Right lobe of liver (tissue), 4 donors: ENCODE measurements around the gene HDAC4.

Experiments used
- POLR2A ChIP-seq: fragments of 450-650 bp; IDR thresholded peaks from one replicate; pipeline ENCODE4 v1.6.1; 2017; ENCODE audit warnings: antibody characterized with exemption, mild to moderate bottlenecking
- TF ChIP-seq, protein P1 (sequence below), 4 donors: fragments of 200-600 bp in 3 of 4; fragments of 450-650 bp in 1 of 4; IDR thresholded peaks; one replicate each; pipeline versions ENCODE4 v1.5.1 to v1.8.0; 2016 to 2022; ENCODE audit warnings: antibody characterized with exemption in 4 of 4, mild to moderate bottlenecking in 2 of 4
- donor health status: DM: no; HTN: no; CAD: no.
- donor health status: DM: no; HTN: no; CAD: no.
- donor health status: DM: no; HTN: yes; CAD: no.

DNA sequence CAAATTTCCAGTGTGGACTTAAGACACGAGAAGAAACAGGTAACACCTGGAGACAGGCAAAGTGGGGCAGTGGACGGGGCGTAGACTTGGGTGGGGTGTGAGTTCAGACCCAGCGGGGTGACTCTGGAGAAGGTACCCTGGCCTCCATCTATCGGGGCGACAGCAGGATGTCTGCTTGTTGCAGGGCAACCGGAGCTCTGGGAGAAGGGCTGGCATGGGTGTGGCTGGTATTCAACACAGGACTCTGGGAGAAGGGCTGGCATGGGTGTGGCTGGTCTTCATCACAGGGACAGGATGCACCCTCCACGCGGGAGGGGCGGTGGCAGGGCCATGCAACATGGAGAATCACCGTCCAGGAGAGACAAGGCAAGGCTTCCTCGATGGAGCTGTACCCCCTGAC, 198.5 kb downstream of the HDAC4 start:
- TF ChIP-seq, protein P1, sequence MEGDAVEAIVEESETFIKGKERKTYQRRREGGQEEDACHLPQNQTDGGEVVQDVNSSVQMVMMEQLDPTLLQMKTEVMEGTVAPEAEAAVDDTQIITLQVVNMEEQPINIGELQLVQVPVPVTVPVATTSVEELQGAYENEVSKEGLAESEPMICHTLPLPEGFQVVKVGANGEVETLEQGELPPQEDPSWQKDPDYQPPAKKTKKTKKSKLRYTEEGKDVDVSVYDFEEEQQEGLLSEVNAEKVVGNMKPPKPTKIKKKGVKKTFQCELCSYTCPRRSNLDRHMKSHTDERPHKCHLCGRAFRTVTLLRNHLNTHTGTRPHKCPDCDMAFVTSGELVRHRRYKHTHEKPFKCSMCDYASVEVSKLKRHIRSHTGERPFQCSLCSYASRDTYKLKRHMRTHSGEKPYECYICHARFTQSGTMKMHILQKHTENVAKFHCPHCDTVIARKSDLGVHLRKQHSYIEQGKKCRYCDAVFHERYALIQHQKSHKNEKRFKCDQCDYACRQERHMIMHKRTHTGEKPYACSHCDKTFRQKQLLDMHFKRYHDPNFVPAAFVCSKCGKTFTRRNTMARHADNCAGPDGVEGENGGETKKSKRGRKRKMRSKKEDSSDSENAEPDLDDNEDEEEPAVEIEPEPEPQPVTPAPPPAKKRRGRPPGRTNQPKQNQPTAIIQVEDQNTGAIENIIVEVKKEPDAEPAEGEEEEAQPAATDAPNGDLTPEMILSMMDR (IDR thresholded peaks at IDR 0.05) = no peak
- no peak for TF ChIP-seq POLR2A
